Activated CD4-positive, alpha-beta T cell treated with anti-CD3 and anti-CD28 coated beads, Interleukin-2, amount 50 U/mL, for 1 hour (primary cell): ENCODE data around the gene IPO13.

ENCODE experiments used
- DNase-seq: peaks from one replicate; pipeline ENCODE4 v3.0.0-alpha.2; 2020

Gene IPO13

DNA sequence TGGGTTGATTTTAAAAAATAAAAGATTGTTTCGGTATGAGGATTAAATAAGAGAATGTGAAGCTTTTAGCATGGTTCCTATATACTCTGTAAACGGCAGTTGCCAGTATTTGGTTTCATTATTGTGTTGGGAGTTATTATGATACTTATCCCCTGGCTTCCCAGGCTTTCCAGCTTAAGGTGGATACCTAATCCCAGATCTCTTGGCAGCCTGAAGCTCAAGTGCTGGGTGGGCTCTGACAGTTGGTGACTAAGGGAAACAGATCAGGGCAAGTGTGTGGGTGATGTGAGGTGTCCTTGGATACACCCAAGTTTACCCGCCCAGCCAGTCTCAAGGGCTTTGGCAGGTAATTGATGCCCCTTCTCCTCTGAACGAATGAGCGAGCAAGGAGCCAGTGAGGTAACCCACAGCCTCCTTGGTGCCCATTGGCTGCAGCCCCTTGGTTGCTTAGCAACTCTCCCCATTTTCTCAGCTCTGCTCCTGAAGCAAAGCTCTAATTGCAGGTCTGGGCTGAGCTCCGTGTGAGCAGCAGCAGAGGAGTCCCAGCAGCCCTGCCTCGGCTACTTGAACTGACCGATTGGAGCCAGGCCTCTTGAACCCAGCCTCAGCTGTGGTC, 6.1 kb downstream of the IPO13 start:
- no peak for DNase-seq

DNA sequence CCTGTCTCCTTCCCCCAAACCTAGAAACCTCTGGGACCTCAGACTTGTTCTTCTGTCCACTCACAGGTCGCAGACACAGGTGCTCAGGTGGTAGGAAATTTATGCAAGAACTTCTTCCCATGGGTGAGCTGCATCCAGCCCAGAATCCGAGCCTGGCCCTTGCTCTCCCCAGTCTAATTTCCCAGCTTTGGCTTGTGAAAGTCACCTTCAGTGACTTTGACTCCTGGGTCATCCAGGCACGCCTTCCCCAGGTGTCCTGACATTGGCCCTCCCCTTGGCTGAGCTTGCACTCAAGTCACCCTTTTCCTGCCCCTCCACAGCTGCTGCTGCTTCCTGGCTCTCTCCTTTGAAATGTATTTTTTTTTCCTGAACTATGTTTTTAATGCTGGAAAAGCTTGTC, 6.6 kb downstream of the IPO13 start:
- DNase-seq, result no peak

DNA sequence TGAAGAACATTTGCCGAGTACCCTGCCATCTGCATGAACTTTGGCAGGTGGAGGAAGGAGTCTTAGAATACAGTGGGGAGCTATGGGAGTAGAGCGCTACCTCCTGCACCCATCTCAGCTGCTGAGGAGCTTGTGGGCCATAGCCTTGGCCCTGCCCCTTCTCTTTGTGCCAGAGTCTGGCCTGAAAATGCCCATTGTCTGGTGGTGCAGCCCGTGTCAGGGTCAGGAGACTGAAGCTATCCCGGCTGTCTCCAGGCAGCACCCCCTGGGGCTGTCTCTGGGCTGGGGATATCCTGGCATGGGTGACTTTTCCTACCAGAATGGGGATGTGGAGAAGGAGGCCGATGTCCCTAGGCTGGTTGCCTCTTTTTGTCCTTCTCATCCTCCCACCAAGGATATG, 7.3 kb downstream of the IPO13 start:
- no peak for DNase-seq

GRCh38 chr1:43956234-43956633, 9.5 kb downstream of the IPO13 start:
- no peak for DNase-seq

DNA sequence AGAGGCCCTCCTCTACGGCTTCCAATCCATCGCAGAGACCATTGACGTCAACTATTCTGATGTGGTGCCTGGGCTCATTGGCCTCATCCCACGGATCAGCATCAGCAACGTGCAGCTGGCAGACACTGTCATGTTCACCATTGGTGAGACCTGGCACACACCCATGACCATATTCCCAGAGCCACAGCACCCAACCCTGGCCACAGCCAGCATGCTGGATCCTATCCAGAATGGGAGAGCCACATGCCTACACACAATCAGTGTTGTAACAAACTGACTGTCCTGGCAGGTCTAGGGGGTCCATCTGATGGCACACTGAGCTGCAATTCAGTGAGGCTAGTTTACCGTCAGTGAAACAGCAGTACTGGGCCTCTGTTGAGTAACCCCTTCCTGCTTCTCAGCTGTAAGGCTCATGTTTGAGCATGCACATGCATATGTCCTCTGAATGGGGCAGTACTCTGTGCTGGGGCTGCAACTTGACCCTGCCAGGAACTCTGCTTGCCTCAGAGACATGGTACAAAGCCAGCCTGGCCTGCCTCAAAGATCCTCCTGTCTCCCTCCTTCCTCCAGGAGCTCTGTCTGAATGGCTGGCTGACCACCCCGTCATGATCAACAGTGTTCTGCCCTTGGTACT, 10.8 kb downstream of the IPO13 start:
- no peak for DNase-seq

DNA sequence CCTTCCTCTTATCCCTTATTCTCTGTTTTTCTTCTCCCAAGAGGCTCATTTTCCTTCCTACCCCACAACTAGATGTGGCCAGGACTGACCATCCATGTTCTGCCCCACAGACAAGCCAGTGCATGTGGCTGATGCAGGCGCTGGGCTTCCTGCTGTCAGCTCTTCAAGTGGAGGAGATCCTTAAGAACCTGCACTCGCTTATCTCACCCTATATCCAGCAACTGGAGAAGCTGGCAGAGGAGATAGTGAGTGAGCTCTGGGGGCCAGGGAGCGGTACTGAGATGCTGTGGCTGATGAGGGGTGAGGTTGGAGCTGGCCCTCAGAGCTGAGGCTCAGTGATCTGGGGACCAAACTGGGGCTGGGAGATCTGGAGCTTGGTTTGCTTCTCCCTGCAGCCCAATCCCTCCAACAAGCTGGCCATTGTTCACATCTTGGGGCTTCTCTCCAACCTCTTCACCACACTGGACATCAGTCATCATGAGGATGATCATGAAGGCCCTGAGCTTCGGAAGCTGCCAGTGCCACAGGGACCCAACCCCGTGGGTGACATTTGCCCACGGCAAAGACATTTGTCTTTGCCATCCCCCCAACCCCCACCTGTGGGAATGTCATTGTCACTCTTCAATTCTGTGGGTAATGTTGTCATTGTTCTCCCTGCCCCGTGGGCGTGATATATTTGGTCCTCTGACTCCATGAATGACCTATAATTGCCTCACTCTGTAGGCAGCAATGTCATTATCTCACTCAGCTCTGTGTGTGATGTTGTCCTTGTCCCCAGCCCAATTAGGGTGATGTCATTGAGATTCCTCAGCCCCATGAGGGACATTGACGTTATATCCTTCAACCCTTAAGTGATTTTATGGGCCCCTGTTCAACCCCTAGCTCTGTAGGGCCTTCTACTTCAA, 11.9 kb downstream of the IPO13 start:
- no peak for DNase-seq

DNA sequence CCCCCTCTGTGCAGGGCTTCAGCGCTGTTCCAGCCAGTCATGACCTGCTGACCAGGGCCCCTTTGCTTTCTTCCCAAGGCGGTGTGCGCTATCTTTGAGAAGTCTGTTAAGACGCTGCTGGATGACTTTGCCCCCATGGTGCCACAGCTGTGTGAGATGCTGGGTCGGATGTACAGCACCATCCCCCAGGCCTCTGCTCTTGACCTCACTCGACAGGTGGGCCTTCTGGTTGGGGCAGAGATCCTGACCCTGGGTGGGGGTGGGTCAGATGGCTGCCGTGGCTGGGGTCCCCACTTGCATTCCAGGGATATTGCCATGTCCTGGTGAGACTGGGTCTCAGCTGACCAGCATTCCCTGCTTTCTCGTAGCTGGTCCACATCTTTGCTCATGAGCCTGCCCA, 14.0 kb downstream of the IPO13 start:
- no peak for DNase-seq

GRCh38 chr1:43961692-43962091, 14.9 kb downstream of the IPO13 start:
- DNase-seq, result no peak

GRCh38 chr1:43962324-43962723, 15.6 kb downstream of the IPO13 start:
- no peak for DNase-seq

GRCh38 chr1:43963006-43963405, 16.3 kb downstream of the IPO13 start:
- DNase-seq, result no peak

DNA sequence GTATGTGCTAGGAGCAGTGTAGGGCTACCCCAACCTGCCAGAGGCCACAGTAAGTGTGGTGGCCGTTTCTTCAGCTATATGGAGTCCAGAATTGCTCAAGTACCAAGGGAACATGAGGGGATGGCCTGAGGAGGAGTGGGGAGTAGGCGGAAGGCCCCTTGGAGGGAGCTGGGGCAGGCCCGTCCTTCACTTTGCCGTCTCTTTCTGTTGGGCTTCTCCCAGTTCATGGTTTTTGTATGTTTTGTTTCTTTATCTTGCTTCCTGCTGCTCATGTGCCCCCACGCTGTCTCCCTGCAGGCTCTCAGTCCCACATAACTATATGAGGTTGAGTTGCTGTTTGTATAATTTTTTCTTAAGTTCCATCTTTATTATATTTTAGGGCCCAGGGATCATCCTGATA, 17.1 kb downstream of the IPO13 start:
- no peak for DNase-seq

GRCh38 chr1:43965316-43965715, 18.6 kb downstream of the IPO13 start:
- no peak for DNase-seq

DNA sequence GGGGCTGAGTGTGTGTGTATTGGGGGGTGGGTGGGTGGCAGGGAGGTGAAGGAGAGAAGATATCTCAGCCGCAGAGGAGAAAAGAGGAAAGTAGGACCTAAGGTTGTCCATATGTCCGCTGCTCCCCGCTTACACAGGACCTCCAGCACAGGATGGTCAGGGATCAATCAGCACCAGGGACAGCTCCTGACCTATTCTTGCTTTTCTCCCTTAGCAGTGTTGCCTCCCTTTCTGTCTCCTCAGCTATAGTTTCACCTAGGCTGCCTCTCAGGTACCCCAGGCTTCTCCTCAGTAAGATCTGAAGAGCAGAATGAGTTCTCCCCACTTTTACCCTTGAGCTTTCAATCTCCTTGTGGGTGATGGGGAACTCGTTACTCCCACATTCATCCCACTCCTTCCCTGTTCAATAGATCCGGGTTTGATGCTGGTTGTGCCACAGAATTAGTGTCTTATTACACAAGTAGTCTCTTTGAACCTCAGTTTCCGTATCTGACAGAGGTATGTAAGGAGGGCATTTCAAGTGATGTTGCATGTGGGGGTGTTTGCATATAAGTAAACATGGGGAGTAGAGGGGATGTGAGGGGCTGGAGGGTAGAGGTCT, 21.7 kb downstream of the IPO13 start:
- no peak for DNase-seq

- DNase-seq, result no peak
These were observed 22.6 kb downstream of the IPO13 start for GRCh38 chr1:43969416-43969745.

GRCh38 chr1:43969746-43970466, 23.2 kb downstream of the IPO13 start, which contains the start of gene DPH2:
Gene DPH2, plus strand, starts transcription at chr1:43970010. Its CDS starts 166 bp downstream, at chr1:43970176.
- peak; percentile 95 for DNase-seq

GRCh38 chr1:43970502-43970901, 23.8 kb downstream of the IPO13 start:
- no peak for DNase-seq

DNA sequence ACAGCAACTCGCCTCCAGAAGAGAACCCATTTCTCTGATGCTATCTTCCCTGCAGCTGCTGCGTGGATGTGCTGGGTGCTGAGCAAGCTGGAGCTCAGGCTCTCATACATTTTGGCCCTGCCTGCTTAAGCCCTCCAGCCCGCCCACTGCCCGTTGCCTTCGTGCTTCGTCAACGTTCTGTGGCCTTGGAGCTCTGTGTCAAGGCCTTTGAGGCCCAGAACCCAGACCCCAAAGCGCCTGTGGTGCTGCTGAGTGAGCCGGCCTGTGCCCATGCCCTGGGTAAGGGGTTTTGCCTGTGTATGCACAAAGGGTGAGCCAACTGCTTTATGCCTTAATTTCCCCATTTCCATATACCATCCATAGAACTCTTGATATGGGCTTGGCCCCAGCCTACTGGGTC, 24.2 kb downstream of the IPO13 start:
- DNase-seq, result no peak

- no peak for DNase-seq
These were observed 24.7 kb downstream of the IPO13 start for GRCh38 chr1:43971336-43971980.

- DNase-seq, result no peak
These were observed 27.3 kb downstream of the IPO13 start for GRCh38 chr1:43973981-43974442.

DNA sequence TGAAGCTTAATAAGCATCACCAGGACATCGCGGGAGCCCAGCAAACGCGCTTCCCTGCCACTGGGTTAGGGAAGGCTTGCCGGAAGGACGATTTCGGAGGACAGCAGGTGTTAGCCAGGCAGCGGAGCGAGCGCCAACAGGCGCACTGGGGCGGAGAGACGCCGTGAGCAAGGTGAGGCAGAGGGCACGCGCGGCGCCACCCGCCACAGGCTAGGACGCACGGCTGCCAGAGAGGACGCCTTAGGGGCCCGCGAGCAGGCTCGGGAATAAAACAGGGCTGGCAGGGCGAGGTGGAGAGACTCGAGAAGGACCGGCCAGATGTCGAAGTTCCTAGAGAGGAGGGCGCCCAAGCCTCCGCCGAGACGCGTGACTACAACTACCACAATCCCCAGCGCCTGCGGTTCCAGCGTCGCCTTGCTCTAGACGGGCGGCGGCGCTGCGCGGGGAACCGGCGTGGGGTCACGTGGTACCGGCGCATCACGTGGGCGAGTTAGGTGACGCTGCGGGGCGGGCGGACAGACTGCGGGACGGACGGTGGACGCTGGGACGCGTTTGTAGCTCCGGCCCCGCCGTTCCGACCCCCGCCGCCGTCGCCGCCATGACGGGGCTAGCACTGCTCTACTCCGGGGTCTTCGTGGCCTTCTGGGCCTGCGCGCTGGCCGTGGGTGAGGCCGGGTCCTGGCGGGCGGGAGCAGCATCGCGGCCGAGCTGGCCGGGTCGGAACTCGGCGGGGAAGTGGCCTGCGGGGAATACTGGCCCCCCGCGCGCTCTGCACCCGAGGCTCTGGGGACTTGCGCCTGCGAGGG, 27.9 kb downstream of the IPO13 start, which contains the start of gene ATP6V0B:
ATP6V0B (plus strand) TSS at position 518 of the 806 bp plus-strand sequence; CDS start at position 599, 81 bp downstream.
- DNase-seq, result peak; percentile 93
